Skeletal muscle tissue (tissue), 4 donors: ENCODE results near the gene DPYD. TPM values are rescaled to one million over a fixed set of nuclear protein-coding genes. Genes with fewer than 3 reads are reported as not detected.

Source experiments
- H3K27ac ChIP-seq: one replicate; pipeline ENCODE4 v1.7.0; 2013; ENCODE audit warnings: mild to moderate bottlenecking, low read depth, low read length, inconsistent platforms
- H3K27me3 ChIP-seq, 3 donors: one replicate each; pipeline ENCODE4 v1.7.0; 2013; ENCODE audit warnings: low read length in 3 of 3; ENCODE audit not compliant: control insufficient read depth in 3 of 3, insufficient read depth in 3 of 3
- H3K36me3 ChIP-seq, 3 donors: one replicate each; pipeline ENCODE4 v1.7.0; 2013; ENCODE audit warnings: low read length in 3 of 3; ENCODE audit not compliant: control insufficient read depth in 3 of 3, insufficient read depth in 3 of 3
- H3K4me1 ChIP-seq, 3 donors: one replicate each; pipeline ENCODE4 v1.7.0; 2013; ENCODE audit warnings: low read length in 3 of 3, mild to moderate bottlenecking in 3 of 3; ENCODE audit not compliant: control insufficient read depth in 3 of 3, insufficient read depth in 3 of 3
- H3K4me3 ChIP-seq, 3 donors: one replicate each; pipeline ENCODE4 v1.7.0; 2013; ENCODE audit warnings: low read length in 3 of 3
- H3K9ac ChIP-seq, 3 donors: one replicate each; pipeline ENCODE4 v1.7.0; 2013; ENCODE audit warnings: low read length in 3 of 3, mild to moderate bottlenecking in 3 of 3, moderate library complexity in 2 of 3, low read depth in 1 of 3
- H3K9me3 ChIP-seq, 3 donors: one replicate each; pipeline ENCODE4 v1.7.0; 2013; ENCODE audit warnings: low read length in 3 of 3; ENCODE audit not compliant: control insufficient read depth in 3 of 3
- total RNA-seq: library from RNA; depleted of rRNA; stranded (reverse); fragments of >200 nt; gene quantifications from one replicate; pipeline ENCODE4 v1.2.3, GENCODE V29; 2014
- donor health status: Osteomylitis.

The DPYD gene
- total RNA-seq, 1 donor from 2014 or later = 18.8 TPM

DNA sequence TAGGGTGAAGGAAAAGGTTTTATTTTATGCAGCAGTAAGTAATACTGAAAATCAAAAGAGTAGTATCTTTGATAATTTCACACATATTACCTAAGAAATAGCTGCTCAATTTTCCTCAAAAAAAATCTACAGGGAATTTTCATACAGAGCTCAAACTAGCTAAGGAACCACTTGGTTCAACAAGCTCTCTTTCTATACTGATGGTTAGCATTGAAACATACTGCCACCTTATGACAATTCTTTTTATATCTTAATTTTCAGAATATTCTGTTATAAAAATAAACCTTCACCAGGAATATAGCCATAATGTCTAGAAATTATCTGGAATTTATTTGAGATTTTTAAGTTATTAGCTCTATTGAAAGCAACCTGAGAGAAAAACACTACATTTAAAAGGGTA, 142.1 kb downstream of the DPYD start:
- H3K9ac ChIP-seq = no peak overlapping the region
- H3K9me3 ChIP-seq = no peaks in the 10 kb centered on the region
- H3K4me3 ChIP-seq = no peak overlapping the region
- H3K27me3 ChIP-seq = no peaks in the 10 kb centered on the region
- no peaks in the 10 kb centered on the region for H3K36me3 ChIP-seq
- no peaks in the 10 kb centered on the region for H3K4me1 ChIP-seq
- no peak overlapping the region for H3K27ac ChIP-seq

DNA sequence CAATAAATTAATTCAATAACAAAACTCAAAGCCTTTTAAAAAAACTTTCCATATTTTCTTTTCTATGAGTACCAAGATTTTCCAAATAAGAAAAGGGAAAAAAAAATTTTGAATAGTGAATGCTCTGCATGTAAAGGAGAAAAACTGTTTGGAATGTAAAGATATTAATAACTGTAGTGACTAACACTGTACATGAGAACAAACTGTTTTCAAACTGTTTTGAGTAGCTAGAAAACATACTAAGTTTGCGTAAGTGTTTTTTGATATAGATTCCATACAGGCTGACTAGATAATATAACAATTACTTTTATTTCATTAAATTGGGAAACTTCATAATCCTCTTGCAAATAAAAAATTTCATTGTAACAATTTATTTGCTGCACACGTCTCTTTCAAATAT, 150.5 kb downstream of the DPYD start:
- Histone ChIP-seq H3K27ac (no peak overlapping the region), H3K4me1 (no peaks in the 10 kb centered on the region), H3K27me3 (no peaks in the 10 kb centered on the region), H3K9me3 (no peaks in the 10 kb centered on the region), H3K36me3 (no peaks in the 10 kb centered on the region), H3K4me3 (no peak overlapping the region), H3K9ac (no peak overlapping the region)

DNA sequence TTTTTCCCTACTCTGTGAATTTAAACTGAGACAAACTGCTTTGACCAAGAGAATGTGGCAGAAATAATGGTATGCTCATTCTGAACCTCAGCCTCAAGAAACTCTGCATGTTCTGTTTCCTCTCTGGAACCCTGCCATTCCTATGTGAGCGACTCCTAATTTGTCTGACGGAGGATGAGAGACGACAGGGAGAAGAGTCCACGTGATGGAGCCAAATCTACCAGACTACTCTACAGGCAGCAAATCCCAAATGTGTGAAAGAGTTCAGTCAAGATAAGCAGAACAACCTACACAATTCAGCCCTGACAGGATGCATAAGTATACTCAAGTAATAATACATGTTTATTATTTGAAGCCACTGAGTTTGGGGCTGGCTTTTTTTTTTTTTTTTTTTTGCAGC, 153.5 kb downstream of the DPYD start:
- Histone ChIP-seq H3K27me3 (no peaks in the 10 kb centered on the region), H3K4me3 (no peak overlapping the region), H3K36me3 (no peaks in the 10 kb centered on the region), H3K9me3 (no peaks in the 10 kb centered on the region), H3K9ac (no peak overlapping the region), H3K27ac (no peak overlapping the region), H3K4me1 (no peaks in the 10 kb centered on the region)

DNA sequence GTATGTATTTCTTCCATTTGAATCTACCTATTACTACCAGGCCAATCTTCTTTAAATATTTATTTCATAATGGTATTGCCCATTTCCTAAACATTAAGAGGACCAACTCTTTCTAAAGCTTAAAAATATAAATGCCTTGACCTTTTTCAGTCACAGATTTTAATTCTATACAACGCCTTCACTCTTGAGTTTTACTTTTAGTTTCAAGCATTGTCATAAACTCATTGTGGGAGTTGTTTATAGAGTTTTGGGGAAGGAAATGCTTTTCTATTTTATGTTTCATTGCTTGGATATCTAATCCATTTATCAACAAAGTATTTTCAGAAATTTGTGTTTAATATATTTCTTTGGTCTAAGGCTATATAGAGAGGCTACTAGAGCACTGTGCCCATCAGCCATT, 155.8 kb downstream of the DPYD start:
- H3K36me3 ChIP-seq = no peaks in the 10 kb centered on the region
- H3K4me1 ChIP-seq = no peaks in the 10 kb centered on the region
- no peaks in the 10 kb centered on the region for H3K9me3 ChIP-seq
- H3K27me3 ChIP-seq = no peaks in the 10 kb centered on the region
- H3K4me3 ChIP-seq = no peak overlapping the region
- H3K9ac ChIP-seq = no peak overlapping the region
- no peak overlapping the region for H3K27ac ChIP-seq

DNA sequence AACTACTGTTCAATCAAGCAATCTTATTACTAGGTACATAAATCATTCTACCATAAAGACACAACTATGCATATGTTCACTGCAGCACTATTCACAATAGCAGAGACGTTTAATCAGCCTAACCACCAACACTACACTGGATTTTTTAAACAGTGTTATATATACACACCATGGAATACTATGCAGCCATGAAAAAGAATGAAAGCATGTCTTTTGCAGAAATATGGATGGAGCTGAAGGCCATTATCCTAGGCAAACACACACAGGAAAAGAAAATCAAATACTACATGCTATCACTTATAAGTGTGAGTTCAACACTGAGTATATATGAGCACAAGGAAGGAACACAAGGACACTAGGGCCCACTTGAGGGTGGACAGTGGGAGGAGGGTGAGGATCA, 159.2 kb downstream of the DPYD start:
- Histone ChIP-seq H3K27ac (no peak overlapping the region), H3K36me3 (no peaks in the 10 kb centered on the region), H3K9me3 (no peaks in the 10 kb centered on the region), H3K4me3 (no peak overlapping the region), H3K9ac (no peak overlapping the region), H3K4me1 (peaks cover 0 to 7% (median 5%) of the 10 kb centered on the region in 3 donors), H3K27me3 (no peaks in the 10 kb centered on the region)

DNA sequence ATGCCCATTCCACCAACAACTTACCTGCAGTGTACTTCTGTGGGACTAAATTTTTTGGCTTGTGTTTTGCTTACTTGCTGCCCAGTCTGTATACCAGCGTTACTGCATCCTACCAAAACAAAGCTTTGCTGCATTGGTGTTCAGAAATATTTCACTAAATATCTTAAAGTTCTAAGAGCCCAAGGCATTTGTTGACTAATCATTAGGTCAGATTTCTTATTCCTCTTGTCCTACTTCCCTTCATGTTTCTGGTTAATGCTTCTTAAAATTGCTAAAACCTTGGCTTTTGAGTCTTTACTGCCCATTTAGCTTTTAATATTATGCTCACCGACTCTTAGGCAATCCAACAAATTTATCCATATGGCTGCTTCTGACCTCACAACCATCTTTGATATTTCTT, 161.8 kb downstream of the DPYD start:
- H3K9ac ChIP-seq = no peak overlapping the region
- no peak overlapping the region for H3K4me3 ChIP-seq
- H3K27ac ChIP-seq = no peak overlapping the region
- H3K9me3 ChIP-seq = no peaks in the 10 kb centered on the region
- H3K4me1 ChIP-seq = peaks cover 0 to 7% (median 5%) of the 10 kb centered on the region in 3 donors
- H3K27me3 ChIP-seq = no peaks in the 10 kb centered on the region
- no peaks in the 10 kb centered on the region for H3K36me3 ChIP-seq

DNA sequence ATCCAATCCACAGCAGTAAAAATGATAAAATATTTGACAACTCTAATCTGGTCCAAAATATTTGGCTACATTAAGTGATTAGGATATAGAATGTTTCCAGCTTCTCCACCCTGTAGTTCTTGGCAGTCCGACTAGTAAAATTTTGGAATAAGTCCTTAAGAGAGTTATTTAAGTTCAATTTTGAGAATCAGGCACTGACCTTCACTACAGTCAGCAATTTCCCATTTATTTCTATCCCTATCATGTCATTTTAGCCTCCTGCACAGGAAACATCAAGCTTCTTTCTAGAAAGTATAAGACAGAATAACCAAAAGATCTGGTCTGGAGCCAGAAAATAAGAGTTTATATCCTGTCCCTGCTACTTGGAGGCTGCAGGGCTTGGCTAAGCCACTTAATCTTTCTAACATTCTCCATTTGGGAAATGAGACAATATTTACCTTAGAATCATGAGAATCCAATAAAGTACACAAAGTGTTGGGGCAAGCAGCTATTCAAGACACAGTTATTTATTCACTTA, 162.2 kb downstream of the DPYD start:
- H3K9me3 ChIP-seq = no peaks in the 10 kb centered on the region
- H3K9ac ChIP-seq = no peak overlapping the region
- no peaks in the 10 kb centered on the region for H3K27me3 ChIP-seq
- peaks cover 0 to 7% (median 5%) of the 10 kb centered on the region in 3 donors for H3K4me1 ChIP-seq
- no peaks in the 10 kb centered on the region for H3K36me3 ChIP-seq
- H3K27ac ChIP-seq = no peak overlapping the region
- no peak overlapping the region for H3K4me3 ChIP-seq

DNA sequence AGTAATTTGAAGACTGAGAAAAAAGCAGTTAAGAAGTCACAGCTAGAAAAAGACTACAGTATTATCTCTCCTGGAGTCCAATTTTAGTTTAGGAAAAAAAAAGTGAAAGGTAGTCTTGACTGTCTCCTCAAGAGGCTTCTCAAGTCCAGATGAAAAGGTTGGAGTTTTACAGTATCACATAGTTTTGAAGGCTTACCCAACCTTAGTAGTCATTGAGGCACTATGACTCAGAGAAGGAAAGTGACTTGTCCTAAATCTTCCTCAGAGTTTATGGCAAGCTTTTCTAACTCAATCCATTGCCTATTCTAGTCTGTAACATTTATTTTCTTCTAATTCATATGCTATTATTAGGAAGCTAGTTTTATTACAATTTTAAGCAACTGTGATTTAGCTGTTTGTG, 174.9 kb downstream of the DPYD start:
- Histone ChIP-seq H3K9me3 (no peaks in the 10 kb centered on the region), H3K4me1 (no peaks in the 10 kb centered on the region), H3K36me3 (no peaks in the 10 kb centered on the region), H3K4me3 (no peak overlapping the region), H3K27me3 (no peaks in the 10 kb centered on the region), H3K27ac (no peak overlapping the region), H3K9ac (no peak overlapping the region)

DNA sequence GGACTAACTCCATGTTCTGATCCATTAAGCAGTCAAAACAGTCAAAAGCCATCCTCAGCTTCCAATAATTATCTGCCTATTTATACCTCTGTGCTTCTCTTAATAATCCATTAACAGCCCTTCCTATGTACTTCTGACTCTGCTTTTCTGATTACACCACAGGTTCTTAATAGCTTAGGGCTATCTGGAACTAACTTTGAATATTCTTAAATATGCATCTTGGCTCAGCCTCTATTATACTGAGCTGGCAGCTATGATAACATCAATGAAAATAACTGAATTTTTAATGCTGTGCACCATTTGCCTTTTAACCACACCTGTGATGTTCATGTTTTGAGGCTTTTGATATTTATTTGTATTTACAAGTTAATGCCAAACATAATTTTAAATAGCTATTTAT, 175.9 kb downstream of the DPYD start:
- Histone ChIP-seq H3K4me3 (no peak overlapping the region), H3K9ac (no peak overlapping the region), H3K27ac (no peak overlapping the region), H3K4me1 (no peaks in the 10 kb centered on the region), H3K36me3 (no peaks in the 10 kb centered on the region), H3K9me3 (no peaks in the 10 kb centered on the region), H3K27me3 (no peaks in the 10 kb centered on the region)

DNA sequence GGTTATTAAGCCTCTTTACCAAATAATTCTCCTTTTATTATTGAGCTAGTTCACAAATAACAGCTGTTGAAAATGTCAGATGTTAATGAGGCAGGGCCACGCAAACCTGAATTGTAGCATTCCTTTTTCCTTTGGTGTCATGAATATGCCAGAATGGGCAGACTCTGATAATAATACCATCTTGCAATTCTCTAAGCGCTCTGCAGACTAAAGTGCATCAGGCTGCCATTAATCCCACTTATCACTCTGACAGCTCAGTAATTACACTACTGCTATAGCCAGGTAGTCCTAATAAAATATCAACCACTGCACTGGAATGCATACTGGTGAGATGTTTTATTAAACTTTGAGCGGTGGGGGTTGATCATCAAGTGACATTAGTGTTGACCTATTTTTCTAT, 177.7 kb downstream of the DPYD start:
- no peaks in the 10 kb centered on the region for H3K27me3 ChIP-seq
- H3K9ac ChIP-seq = no peak overlapping the region
- H3K4me1 ChIP-seq = no peaks in the 10 kb centered on the region
- no peaks in the 10 kb centered on the region for H3K36me3 ChIP-seq
- no peak overlapping the region for H3K4me3 ChIP-seq
- no peaks in the 10 kb centered on the region for H3K9me3 ChIP-seq
- no peak overlapping the region for H3K27ac ChIP-seq

DNA sequence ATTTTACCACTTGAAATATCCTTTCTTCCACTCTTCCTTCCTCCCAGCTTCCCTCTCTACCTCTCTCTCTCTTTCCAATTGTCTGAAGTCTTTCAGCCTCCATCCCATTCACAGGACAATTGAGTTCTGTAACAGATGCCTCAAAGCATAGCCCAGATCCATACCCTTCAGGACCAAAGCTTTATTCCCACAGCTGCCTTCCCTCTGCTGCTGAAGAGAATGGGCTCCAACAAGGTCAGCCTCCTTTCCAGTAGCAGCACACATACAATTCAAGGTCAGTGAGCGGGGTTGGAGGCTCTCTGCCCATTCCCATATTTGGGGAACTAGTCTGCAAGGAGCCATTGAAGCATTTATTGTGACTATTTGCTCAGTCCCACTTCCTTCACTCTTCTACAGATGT, 179.9 kb downstream of the DPYD start:
- H3K4me3 ChIP-seq = no peak overlapping the region
- H3K9ac ChIP-seq = no peak overlapping the region
- H3K27me3 ChIP-seq = no peaks in the 10 kb centered on the region
- no peaks in the 10 kb centered on the region for H3K9me3 ChIP-seq
- H3K36me3 ChIP-seq = no peaks in the 10 kb centered on the region
- no peak overlapping the region for H3K27ac ChIP-seq
- no peaks in the 10 kb centered on the region for H3K4me1 ChIP-seq
